HEK293 (cell line): ENCODE results near the gene COL5A3.

Experiments used
- CTCF ChIA-PET: fragments of 350-600 bp; formaldehyde crosslinking; extraction: SDS; loops from one replicate; lab custom pipeline; 2021; ENCODE audit warnings: antibody characterized with exemption; lab: Yijun Ruan, JAX
- POLR2A ChIA-PET: fragments of 300-600 bp; formaldehyde crosslinking; extraction: SDS; loops from one replicate; lab custom pipeline; 2020; ENCODE audit warnings: antibody characterized with exemption, inconsistent platforms; lab: Yijun Ruan, JAX
- H3K27ac ChIP-seq: fragments of 200-500 bp; sonication (Bioruptor generic); 2 replicates; pipeline ENCODE4 v1.5.1; 2014; ENCODE audit warnings: low read depth, low read length, control low read depth, inconsistent platforms; ENCODE audit errors: extremely low read depth
- H3K36me3 ChIP-seq, 2 experiments: fragments of 200-500 bp in 1 of 2; sonication (Bioruptor generic) in 1 of 2; 1 replicate in 1 of 2; 2 replicates in 1 of 2; pipeline ENCODE4 v1.5.1; 2014 to 2017; ENCODE audit warnings: inconsistent platforms in 2 of 2, low read length in 2 of 2; ENCODE audit not compliant: control insufficient read depth in 2 of 2, insufficient read depth in 1 of 2
- H3K4me1 ChIP-seq: fragments of 200-500 bp; sonication (Bioruptor generic); 2 replicates; pipeline ENCODE4 v1.5.1; 2014; ENCODE audit warnings: mild to moderate bottlenecking, low read length, inconsistent platforms; ENCODE audit not compliant: control insufficient read depth, insufficient read depth
- H3K4me3 ChIP-seq: 2 replicates; pipeline ENCODE4 v1.5.1; 2011; ENCODE audit warnings: low read depth, mild to moderate bottlenecking, control low read depth, low read length, moderate library complexity
- H3K9me3 ChIP-seq: fragments of 200-500 bp; sonication (Bioruptor generic); 2 replicates; pipeline ENCODE4 v1.5.1; 2014; ENCODE audit warnings: low read depth, low read length, inconsistent platforms; ENCODE audit not compliant: control insufficient read depth, insufficient read depth
- HOXC10 ChIP-seq: sonication (generic); formaldehyde crosslinking; IDR thresholded peaks from 2 replicates; pipeline ENCODE4 v1.8.1; 2023; ENCODE audit warnings: mild to moderate bottlenecking, missing genetic modification reagents
- KLF1 ChIP-seq: fragments of 450-650 bp; formaldehyde crosslinking; IDR thresholded peaks from 2 replicates; pipeline ENCODE4 v1.5.1; 2016; ENCODE audit warnings: missing biosample characterization, missing genetic modification characterization
- SP2 ChIP-seq: fragments of 450-650 bp; formaldehyde crosslinking; IDR thresholded peaks from 2 replicates; pipeline ENCODE4 v1.5.1; 2016; ENCODE audit warnings: missing biosample characterization, missing genetic modification characterization
- SP3 ChIP-seq: fragments of 450-650 bp; formaldehyde crosslinking; IDR thresholded peaks from 2 replicates; pipeline ENCODE4 v1.5.1; 2016; ENCODE audit warnings: missing biosample characterization, missing genetic modification characterization
- YY1 ChIP-seq: fragments of 450-650 bp; formaldehyde crosslinking; IDR thresholded peaks from 2 replicates; pipeline ENCODE4 v1.5.1; 2018; ENCODE audit warnings: missing biosample characterization, missing genetic modification characterization
- ZBTB6 ChIP-seq: fragments of 450-650 bp; formaldehyde crosslinking; IDR thresholded peaks from 2 replicates; pipeline ENCODE4 v1.5.1; 2017; ENCODE audit warnings: missing biosample characterization, missing genetic modification characterization
- ZEB2 ChIP-seq: fragments of 450-650 bp; formaldehyde crosslinking; IDR thresholded peaks from 2 replicates; pipeline ENCODE4 v1.5.1; 2016; ENCODE audit warnings: missing biosample characterization, missing genetic modification characterization
- ZFP3 ChIP-seq: fragments of 450-650 bp; formaldehyde crosslinking; IDR thresholded peaks from 2 replicates; pipeline ENCODE4 v1.5.1; 2016; ENCODE audit warnings: low read depth, missing biosample characterization, missing genetic modification characterization
- ZNF132 ChIP-seq: fragments of 450-650 bp; formaldehyde crosslinking; IDR thresholded peaks from 2 replicates; pipeline ENCODE4 v1.5.1; 2017; ENCODE audit warnings: missing biosample characterization, missing genetic modification characterization, borderline replicate concordance
- ZNF146 ChIP-seq: fragments of 450-650 bp; formaldehyde crosslinking; IDR thresholded peaks from 2 replicates; pipeline ENCODE4 v1.5.1; 2016; ENCODE audit warnings: missing biosample characterization, missing genetic modification characterization
- ZNF19 ChIP-seq: fragments of 450-650 bp; formaldehyde crosslinking; IDR thresholded peaks from 2 replicates; pipeline ENCODE4; 2016; ENCODE audit warnings: missing biosample characterization, missing genetic modification characterization, low read depth
- ZNF202 ChIP-seq: fragments of 450-650 bp; formaldehyde crosslinking; IDR thresholded peaks from 2 replicates; pipeline ENCODE4 v1.5.1; 2016; ENCODE audit warnings: missing biosample characterization, missing genetic modification characterization, borderline replicate concordance
- ZNF341 ChIP-seq: fragments of 450-650 bp; formaldehyde crosslinking; IDR thresholded peaks from 2 replicates; pipeline ENCODE4; 2016; ENCODE audit warnings: low read depth, missing biosample characterization, missing genetic modification characterization
- ZNF366 ChIP-seq: fragments of 450-650 bp; formaldehyde crosslinking; conservative IDR thresholded peaks from 2 replicates; pipeline ENCODE4 v1.5.1; 2016; ENCODE audit warnings: missing biosample characterization, missing genetic modification characterization
- ZNF48 ChIP-seq: fragments of 450-650 bp; formaldehyde crosslinking; IDR thresholded peaks from 2 replicates; pipeline ENCODE4 v1.5.1; 2016; ENCODE audit warnings: missing biosample characterization, missing genetic modification characterization
- ZNF488 ChIP-seq: fragments of 450-650 bp; formaldehyde crosslinking; IDR thresholded peaks from 2 replicates; pipeline ENCODE4 v1.5.1; 2016; ENCODE audit warnings: missing biosample characterization, missing genetic modification characterization
- ZNF521 ChIP-seq: fragments of 450-650 bp; formaldehyde crosslinking; IDR thresholded peaks from 2 replicates; pipeline ENCODE4 v1.5.1; 2017; ENCODE audit warnings: missing biosample characterization, mild to moderate bottlenecking, missing genetic modification characterization
- ZNF548 ChIP-seq: fragments of 450-650 bp; formaldehyde crosslinking; IDR thresholded peaks from 2 replicates; pipeline ENCODE4 v1.5.1; 2016; ENCODE audit warnings: missing biosample characterization, missing genetic modification characterization
- ZNF560 ChIP-seq: fragments of 450-650 bp; formaldehyde crosslinking; IDR thresholded peaks from 2 replicates; pipeline ENCODE4 v1.5.1; 2017; ENCODE audit warnings: missing biosample characterization, missing genetic modification characterization, borderline replicate concordance
- ZNF692 ChIP-seq: fragments of 450-650 bp; formaldehyde crosslinking; IDR thresholded peaks from 2 replicates; pipeline ENCODE4 v1.5.1; 2016; ENCODE audit warnings: missing biosample characterization, missing genetic modification characterization
- ZNF785 ChIP-seq: fragments of 450-650 bp; formaldehyde crosslinking; IDR thresholded peaks from 2 replicates; pipeline ENCODE4 v1.5.1; 2016; ENCODE audit warnings: missing biosample characterization, missing genetic modification characterization
- ZSCAN18 ChIP-seq: fragments of 450-650 bp; formaldehyde crosslinking; IDR thresholded peaks from 2 replicates; pipeline ENCODE4 v1.5.1; 2016; ENCODE audit warnings: missing biosample characterization, missing genetic modification characterization
- TF ChIP-seq, protein P1 (sequence below): fragments of 450-650 bp; formaldehyde crosslinking; IDR thresholded peaks from 2 replicates; pipeline ENCODE4 v1.5.1; 2016; ENCODE audit warnings: missing biosample characterization, missing genetic modification characterization, borderline replicate concordance
- TF ChIP-seq, protein P2 (sequence below): fragments of 450-650 bp; formaldehyde crosslinking; IDR thresholded peaks from 2 replicates; pipeline ENCODE4 v1.5.1; 2017; ENCODE audit warnings: missing biosample characterization, missing genetic modification characterization
- TF ChIP-seq, protein P3 (sequence below): fragments of 450-650 bp; formaldehyde crosslinking; IDR thresholded peaks from 2 replicates; pipeline ENCODE4 v1.5.1; 2017; ENCODE audit warnings: missing biosample characterization, missing genetic modification characterization

Gene COL5A3

DNA sequence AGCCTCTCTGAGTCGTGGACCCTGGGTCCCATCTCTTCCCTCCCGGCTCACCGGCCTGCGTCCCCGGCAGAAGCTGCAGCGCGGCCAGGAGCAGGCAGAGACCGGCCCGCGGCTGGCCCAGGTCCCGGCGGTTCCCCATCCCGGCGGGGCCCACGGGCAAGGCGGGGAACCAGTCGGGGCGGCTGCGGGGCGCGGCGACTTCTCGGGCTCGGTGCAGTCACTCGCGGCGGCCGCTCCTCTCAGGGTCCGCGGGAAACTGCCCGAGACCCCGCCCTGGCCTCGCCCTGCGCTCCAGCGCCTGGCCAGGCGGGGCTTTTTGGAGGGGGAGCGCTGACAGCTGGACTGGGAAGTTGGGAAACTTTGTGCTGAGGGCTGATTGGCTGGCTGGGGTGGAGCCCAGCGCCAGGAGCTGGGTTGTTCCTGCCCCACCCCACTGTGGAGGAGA is at the start of gene COL5A3:
Gene COL5A3, minus strand, starts transcription at position 258 of the 445 bp plus-strand sequence. Its CDS starts 119 bp downstream, at position 139.
- H3K4me3 ChIP-seq = peak within 1 kb of the TSS; percentile 16
- CTCF ChIA-PET = interaction anchor here (0.9 to 2.4 kb wide), 2 partner anchors 10 to 18 kb away, joined by 3 to 11 read pairs; no protein-coding TSS in a partner anchor
- POLR2A ChIA-PET = no interaction called here

More for the DNA sequence above, at the start of gene COL5A3:
- H3K4me1 ChIP-seq = peaks cover 7% of the 10 kb centered on the region; the same call in 1 of the 2 replicates
- no peaks in the 10 kb centered on the region for H3K9me3 ChIP-seq
- H3K27ac ChIP-seq = no peak within 1 kb of the TSS
- H3K36me3 ChIP-seq = no peaks in the 10 kb centered on the region
- TF ChIP-seq ZNF132 (tag by site-specific recombination) (no peak), HOXC10 (CRISPR knock-in tag) (no peak), ZNF548 (tag by site-specific recombination) (no peak), ZNF146 (tag by site-specific recombination) (no peak), ZNF202 (tag by site-specific recombination) (no peak), ZEB2 (tag by site-specific recombination) (no peak), ZNF521 (tag by site-specific recombination) (no peak), ZNF48 (tag by site-specific recombination) (no peak), ZNF560 (tag by site-specific recombination) (no peak), ZSCAN18 (tag by site-specific recombination) (no peak), ZFP3 (tag by site-specific recombination) (no peak), ZNF19 (tag by site-specific recombination) (no peak), ZNF341 (tag by site-specific recombination) (no peak), ZNF366 (tag by site-specific recombination) (no peak), ZNF785 (tag by site-specific recombination) (no peak), YY1 (tag by site-specific recombination) (no peak), SP3 (tag by site-specific recombination) (peak; percentile 72), ZBTB6 (tag by site-specific recombination) (peak; percentile 63; the same call in 1 of the 2 replicates), KLF1 (tag by site-specific recombination) (peak; percentile 82), SP2 (tag by site-specific recombination) (peak; percentile 74), ZNF488 (no peak), ZNF692 (tag by site-specific recombination) (peak; percentile 68)
- TF ChIP-seq, protein P1, sequence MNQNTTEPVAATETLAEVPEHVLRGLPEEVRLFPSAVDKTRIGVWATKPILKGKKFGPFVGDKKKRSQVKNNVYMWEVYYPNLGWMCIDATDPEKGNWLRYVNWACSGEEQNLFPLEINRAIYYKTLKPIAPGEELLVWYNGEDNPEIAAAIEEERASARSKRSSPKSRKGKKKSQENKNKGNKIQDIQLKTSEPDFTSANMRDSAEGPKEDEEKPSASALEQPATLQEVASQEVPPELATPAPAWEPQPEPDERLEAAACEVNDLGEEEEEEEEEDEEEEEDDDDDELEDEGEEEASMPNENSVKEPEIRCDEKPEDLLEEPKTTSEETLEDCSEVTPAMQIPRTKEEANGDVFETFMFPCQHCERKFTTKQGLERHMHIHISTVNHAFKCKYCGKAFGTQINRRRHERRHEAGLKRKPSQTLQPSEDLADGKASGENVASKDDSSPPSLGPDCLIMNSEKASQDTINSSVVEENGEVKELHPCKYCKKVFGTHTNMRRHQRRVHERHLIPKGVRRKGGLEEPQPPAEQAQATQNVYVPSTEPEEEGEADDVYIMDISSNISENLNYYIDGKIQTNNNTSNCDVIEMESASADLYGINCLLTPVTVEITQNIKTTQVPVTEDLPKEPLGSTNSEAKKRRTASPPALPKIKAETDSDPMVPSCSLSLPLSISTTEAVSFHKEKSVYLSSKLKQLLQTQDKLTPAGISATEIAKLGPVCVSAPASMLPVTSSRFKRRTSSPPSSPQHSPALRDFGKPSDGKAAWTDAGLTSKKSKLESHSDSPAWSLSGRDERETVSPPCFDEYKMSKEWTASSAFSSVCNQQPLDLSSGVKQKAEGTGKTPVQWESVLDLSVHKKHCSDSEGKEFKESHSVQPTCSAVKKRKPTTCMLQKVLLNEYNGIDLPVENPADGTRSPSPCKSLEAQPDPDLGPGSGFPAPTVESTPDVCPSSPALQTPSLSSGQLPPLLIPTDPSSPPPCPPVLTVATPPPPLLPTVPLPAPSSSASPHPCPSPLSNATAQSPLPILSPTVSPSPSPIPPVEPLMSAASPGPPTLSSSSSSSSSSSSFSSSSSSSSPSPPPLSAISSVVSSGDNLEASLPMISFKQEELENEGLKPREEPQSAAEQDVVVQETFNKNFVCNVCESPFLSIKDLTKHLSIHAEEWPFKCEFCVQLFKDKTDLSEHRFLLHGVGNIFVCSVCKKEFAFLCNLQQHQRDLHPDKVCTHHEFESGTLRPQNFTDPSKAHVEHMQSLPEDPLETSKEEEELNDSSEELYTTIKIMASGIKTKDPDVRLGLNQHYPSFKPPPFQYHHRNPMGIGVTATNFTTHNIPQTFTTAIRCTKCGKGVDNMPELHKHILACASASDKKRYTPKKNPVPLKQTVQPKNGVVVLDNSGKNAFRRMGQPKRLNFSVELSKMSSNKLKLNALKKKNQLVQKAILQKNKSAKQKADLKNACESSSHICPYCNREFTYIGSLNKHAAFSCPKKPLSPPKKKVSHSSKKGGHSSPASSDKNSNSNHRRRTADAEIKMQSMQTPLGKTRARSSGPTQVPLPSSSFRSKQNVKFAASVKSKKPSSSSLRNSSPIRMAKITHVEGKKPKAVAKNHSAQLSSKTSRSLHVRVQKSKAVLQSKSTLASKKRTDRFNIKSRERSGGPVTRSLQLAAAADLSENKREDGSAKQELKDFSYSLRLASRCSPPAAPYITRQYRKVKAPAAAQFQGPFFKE = no peak
- TF ChIP-seq, protein P2, sequence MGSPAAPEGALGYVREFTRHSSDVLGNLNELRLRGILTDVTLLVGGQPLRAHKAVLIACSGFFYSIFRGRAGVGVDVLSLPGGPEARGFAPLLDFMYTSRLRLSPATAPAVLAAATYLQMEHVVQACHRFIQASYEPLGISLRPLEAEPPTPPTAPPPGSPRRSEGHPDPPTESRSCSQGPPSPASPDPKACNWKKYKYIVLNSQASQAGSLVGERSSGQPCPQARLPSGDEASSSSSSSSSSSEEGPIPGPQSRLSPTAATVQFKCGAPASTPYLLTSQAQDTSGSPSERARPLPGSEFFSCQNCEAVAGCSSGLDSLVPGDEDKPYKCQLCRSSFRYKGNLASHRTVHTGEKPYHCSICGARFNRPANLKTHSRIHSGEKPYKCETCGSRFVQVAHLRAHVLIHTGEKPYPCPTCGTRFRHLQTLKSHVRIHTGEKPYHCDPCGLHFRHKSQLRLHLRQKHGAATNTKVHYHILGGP (tag by site-specific recombination) = no peak
- TF ChIP-seq, protein P3, sequence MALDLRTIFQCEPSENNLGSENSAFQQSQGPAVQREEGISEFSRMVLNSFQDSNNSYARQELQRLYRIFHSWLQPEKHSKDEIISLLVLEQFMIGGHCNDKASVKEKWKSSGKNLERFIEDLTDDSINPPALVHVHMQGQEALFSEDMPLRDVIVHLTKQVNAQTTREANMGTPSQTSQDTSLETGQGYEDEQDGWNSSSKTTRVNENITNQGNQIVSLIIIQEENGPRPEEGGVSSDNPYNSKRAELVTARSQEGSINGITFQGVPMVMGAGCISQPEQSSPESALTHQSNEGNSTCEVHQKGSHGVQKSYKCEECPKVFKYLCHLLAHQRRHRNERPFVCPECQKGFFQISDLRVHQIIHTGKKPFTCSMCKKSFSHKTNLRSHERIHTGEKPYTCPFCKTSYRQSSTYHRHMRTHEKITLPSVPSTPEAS (tag by site-specific recombination) = no peak
- TF ChIP-seq, all 188 proteins: peak for 5
